Measurements from ENCODE around the gene FPR2.

GRCh38 chr19:51740356-51740755, 20.6 kb upstream of the FPR2 start:
- TF ChIP-seq POLR2AphosphoS5 (IDR thresholded peaks at IDR 0.05; ENCODE audit: low read depth) (no peak), NANOG (IDR thresholded peaks at IDR 0.05; ENCODE audit: borderline replicate concordance) (no peak), EZH2phosphoT487 (IDR thresholded peaks at IDR 0.05; ENCODE audit: unreplicated experiment) (no peak), CTCF (conservative IDR thresholded peaks at IDR 0.05; ENCODE audit: low read depth in 2 of 2) (no peak), REST (IDR thresholded peaks at IDR 0.05; ENCODE audit: unreplicated experiment) (no peak), ZNF114 (CRISPR knock-in tag; IDR thresholded peaks at IDR 0.05) (no peak), EZH2 (IDR thresholded peaks at IDR 0.05; ENCODE audit: low read depth, unreplicated experiment) (no peak), JUNB (IDR thresholded peaks at IDR 0.05; ENCODE audit: unreplicated experiment) (no peak)
